Measurements from ENCODE around the gene CA12. TPM values are rescaled to one million over a fixed set of nuclear protein-coding genes. Genes with fewer than 3 reads are reported as not detected.

The CA12 gene
- total and polyA plus RNA-seq, 9 of the 15 experiments (the other 6 are each of a cell fraction or from before 2014, with no cell fraction given): 0.01 to 0.78 (median 0.15) TPM; not detected in 1

DNA sequence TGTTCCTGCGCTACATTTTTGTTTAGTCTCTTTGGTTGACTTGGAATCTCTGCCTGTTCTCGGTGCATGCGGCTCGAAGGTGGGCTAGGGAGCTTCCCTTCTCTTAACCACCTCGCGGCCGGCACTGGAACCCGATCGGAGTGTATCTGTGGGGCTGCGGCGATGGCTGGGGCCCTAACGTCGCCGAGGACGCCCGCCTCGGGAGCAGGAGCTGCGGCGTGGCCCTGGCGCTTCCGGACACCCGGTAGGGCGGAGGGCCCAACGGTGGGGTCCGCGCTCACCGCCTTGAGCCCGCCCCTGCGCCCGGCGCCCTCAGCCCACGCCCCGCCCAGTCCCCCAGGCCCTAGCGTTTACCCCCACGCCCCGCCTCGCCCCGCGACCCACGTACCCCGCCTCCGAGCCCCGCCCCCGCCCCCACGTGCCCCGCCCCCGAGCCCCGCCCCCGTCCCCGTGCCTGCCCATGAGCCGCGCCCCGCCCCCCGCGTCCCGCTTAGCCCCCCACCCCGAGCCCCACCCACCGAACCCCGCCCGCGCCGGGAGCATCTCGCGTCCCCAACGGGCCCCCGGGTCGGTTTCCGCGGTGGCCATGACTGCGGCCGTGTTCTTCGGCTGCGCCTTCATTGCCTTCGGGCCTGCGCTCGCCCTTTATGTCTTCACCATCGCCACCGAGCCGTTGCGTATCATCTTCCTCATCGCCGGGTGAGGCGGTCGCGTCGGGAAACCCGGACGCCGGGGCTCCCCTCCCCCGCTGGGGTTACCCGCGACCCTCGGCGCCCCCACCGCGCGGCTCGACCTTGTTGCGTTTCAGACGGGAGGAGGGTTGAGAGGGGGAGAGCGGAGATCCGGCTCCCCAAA is 104.4 kb downstream of the CA12 start, which contains the start of gene APH1B (continued):
- TF ChIP-seq RBM17 (IDR thresholded peaks at IDR 0.05; ENCODE audit: borderline replicate concordance, low read depth, low read length): no peak
- peak in 1 of 2 experiments; percentile 28; a peak in 2 of 4 replicates for TF ChIP-seq NRF1 (conservative IDR thresholded peaks at IDR 0.05 in 1 of 2, IDR thresholded peaks at IDR 0.05 in 1 of 2)
- peak; percentile 89 for TF ChIP-seq RBFOX2 (IDR thresholded peaks at IDR 0.05; ENCODE audit: low read depth, low read length)
- TF ChIP-seq NFIC (IDR thresholded peaks at IDR 0.05): no peak
- TF ChIP-seq, protein P1, sequence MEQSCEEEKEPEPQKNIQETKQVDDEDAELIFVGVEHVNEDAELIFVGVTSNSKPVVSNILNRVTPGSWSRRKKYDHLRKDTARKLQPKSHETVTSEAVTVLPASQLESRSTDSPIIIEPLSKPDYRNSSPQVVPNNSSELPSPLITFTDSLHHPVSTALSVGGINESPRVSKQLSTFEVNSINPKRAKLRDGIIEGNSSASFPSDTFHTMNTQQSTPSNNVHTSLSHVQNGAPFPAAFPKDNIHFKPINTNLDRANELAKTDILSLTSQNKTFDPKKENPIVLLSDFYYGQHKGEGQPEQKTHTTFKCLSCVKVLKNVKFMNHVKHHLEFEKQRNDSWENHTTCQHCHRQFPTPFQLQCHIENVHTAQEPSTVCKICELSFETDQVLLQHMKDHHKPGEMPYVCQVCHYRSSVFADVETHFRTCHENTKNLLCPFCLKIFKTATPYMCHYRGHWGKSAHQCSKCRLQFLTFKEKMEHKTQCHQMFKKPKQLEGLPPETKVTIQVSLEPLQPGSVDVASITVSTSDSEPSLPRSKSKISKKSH (CRISPR knock-in tag; IDR thresholded peaks at IDR 0.05): no peak
- TF ChIP-seq, protein P2, sequence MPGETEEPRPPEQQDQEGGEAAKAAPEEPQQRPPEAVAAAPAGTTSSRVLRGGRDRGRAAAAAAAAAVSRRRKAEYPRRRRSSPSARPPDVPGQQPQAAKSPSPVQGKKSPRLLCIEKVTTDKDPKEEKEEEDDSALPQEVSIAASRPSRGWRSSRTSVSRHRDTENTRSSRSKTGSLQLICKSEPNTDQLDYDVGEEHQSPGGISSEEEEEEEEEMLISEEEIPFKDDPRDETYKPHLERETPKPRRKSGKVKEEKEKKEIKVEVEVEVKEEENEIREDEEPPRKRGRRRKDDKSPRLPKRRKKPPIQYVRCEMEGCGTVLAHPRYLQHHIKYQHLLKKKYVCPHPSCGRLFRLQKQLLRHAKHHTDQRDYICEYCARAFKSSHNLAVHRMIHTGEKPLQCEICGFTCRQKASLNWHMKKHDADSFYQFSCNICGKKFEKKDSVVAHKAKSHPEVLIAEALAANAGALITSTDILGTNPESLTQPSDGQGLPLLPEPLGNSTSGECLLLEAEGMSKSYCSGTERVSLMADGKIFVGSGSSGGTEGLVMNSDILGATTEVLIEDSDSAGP (CRISPR knock-in tag; IDR thresholded peaks at IDR 0.05): no peak
- no peak for TF ChIP-seq ZNF197 (CRISPR knock-in tag; IDR thresholded peaks at IDR 0.05; ENCODE audit: low read depth)
- TF ChIP-seq L3MBTL2 (IDR thresholded peaks at IDR 0.05): peak; percentile 72
- TF ChIP-seq ZNF764 (CRISPR knock-in tag; IDR thresholded peaks at IDR 0.05; ENCODE audit: low read depth): no peak
- TF ChIP-seq TOE1 (IDR thresholded peaks at IDR 0.05; ENCODE audit: borderline replicate concordance): no peak
- no peak for TF ChIP-seq TOE1 (CRISPR knock-in tag; IDR thresholded peaks at IDR 0.05; ENCODE audit: borderline replicate concordance, low read depth)
- no peak for TF ChIP-seq ZNF668 (CRISPR knock-in tag; IDR thresholded peaks at IDR 0.05)
- TF ChIP-seq ZNF778 (CRISPR knock-in tag; IDR thresholded peaks at IDR 0.05): no peak
- TF ChIP-seq ZNF12 (CRISPR knock-in tag; IDR thresholded peaks at IDR 0.05): no peak
- TF ChIP-seq JUNB (CRISPR knock-in tag; conservative IDR thresholded peaks at IDR 0.05): no peak
- TF ChIP-seq CBX3 (IDR thresholded peaks at IDR 0.05; ENCODE audit: borderline replicate concordance in 1 of 2, low read length in 2 of 2): no peak
- TF ChIP-seq, protein P3, sequence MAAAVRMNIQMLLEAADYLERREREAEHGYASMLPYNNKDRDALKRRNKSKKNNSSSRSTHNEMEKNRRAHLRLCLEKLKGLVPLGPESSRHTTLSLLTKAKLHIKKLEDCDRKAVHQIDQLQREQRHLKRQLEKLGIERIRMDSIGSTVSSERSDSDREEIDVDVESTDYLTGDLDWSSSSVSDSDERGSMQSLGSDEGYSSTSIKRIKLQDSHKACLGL (CRISPR knock-in tag; IDR thresholded peaks at IDR 0.05; ENCODE audit: borderline replicate concordance, poor library complexity, severe bottlenecking): peak; percentile 12
- TF ChIP-seq, protein P4, sequence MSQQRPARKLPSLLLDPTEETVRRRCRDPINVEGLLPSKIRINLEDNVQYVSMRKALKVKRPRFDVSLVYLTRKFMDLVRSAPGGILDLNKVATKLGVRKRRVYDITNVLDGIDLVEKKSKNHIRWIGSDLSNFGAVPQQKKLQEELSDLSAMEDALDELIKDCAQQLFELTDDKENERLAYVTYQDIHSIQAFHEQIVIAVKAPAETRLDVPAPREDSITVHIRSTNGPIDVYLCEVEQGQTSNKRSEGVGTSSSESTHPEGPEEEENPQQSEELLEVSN (IDR thresholded peaks at IDR 0.05; ENCODE audit: borderline replicate concordance in 1 of 2, extremely low read depth in 1 of 2, insufficient read depth in 1 of 2, insufficient read length in 1 of 2, low read depth in 1 of 2, low read length in 1 of 2, poor library complexity in 1 of 2, severe bottlenecking in 1 of 2): peak; percentile 79
- TF ChIP-seq MTF1 (CRISPR knock-in tag; IDR thresholded peaks at IDR 0.05; ENCODE audit: borderline replicate concordance): no peak
- no peak for TF ChIP-seq ZKSCAN1 (IDR thresholded peaks at IDR 0.05; ENCODE audit: low read depth, low read length)
- TF ChIP-seq ZBTB1 (CRISPR knock-in tag; IDR thresholded peaks at IDR 0.05; ENCODE audit: borderline replicate concordance, low read depth): no peak; the same call in 1 of the 2 replicates
- TF ChIP-seq DNMT1 (IDR thresholded peaks at IDR 0.05): no peak
- TF ChIP-seq ZNF232 (CRISPR knock-in tag; IDR thresholded peaks at IDR 0.05): no peak
